ENCODE measurements around the gene CLEC16A. TPM values are rescaled to one million over a fixed set of nuclear protein-coding genes. Genes with fewer than 3 reads are reported as not detected.

Gene CLEC16A
- total RNA-seq, 1 experiment from 2014 or later, result 17.4 TPM

GRCh38 chr16:11016524-11016988 is 72.2 kb downstream of the CLEC16A start:
- Histone ChIP-seq H3K27me3 (ENCODE audit: low read length) (no peaks in the 10 kb centered on the region), H3K9me3 (ENCODE audit: low read length) (no peaks in the 10 kb centered on the region), H3K4me2 (ENCODE audit: low read depth, low read length, poor library complexity, severe bottlenecking) (no peak overlapping the region), H3K27ac (ENCODE audit: low read length) (no peak overlapping the region), H3K9ac (ENCODE audit: low read length) (no peak overlapping the region), H4K20me1 (ENCODE audit: insufficient read depth, low read depth, low read length) (no peaks in the 10 kb centered on the region), H3K36me3 (ENCODE audit: insufficient read depth, low read length) (0 out of 2 replicates have a peak, but pooled peaks cover 3% of the 10 kb centered on the region), H2AFZ (ENCODE audit: low read length) (no peak overlapping the region), H3K4me3 (ENCODE audit: low read length) (no peak overlapping the region), H3K79me2 (ENCODE audit: low read length) (no peaks in the 10 kb centered on the region), H3K4me1 (ENCODE audit: low read length) (no peaks in the 10 kb centered on the region), H3K9me2 (replicated peaks; ENCODE audit: insufficient read depth, low read length) (no peaks in the 10 kb centered on the region)
- DNase-seq, result no peak

- H3K79me2 ChIP-seq (ENCODE audit: low read length), result no peaks in the 10 kb centered on the region
- no peaks in the 10 kb centered on the region for H3K4me1 ChIP-seq (ENCODE audit: low read length)
- no peaks in the 10 kb centered on the region for H4K20me1 ChIP-seq (ENCODE audit: insufficient read depth, low read depth, low read length)
- H3K9me2 ChIP-seq (replicated peaks; ENCODE audit: insufficient read depth, low read length), result no peaks in the 10 kb centered on the region
- no peaks in the 10 kb centered on the region for H3K9me3 ChIP-seq (ENCODE audit: low read length)
- H3K4me3 ChIP-seq (ENCODE audit: low read length), result no peak overlapping the region
- 0 out of 2 replicates have a peak, but pooled peaks cover 3% of the 10 kb centered on the region for H3K36me3 ChIP-seq (ENCODE audit: insufficient read depth, low read length)
- no peak overlapping the region for H2AFZ ChIP-seq (ENCODE audit: low read length)
- no peak for DNase-seq
- no peaks in the 10 kb centered on the region for H3K27me3 ChIP-seq (ENCODE audit: low read length)
- no peak overlapping the region for H3K9ac ChIP-seq (ENCODE audit: low read length)
- no peak overlapping the region for H3K27ac ChIP-seq (ENCODE audit: low read length)
- no peak overlapping the region for H3K4me2 ChIP-seq (ENCODE audit: low read depth, low read length, poor library complexity, severe bottlenecking)
These were observed 72.6 kb downstream of the CLEC16A start for GRCh38 chr16:11016993-11017392.

- Histone ChIP-seq H4K20me1 (ENCODE audit: insufficient read depth, low read depth, low read length) (no peaks in the 10 kb centered on the region), H3K9me3 (ENCODE audit: low read length) (no peaks in the 10 kb centered on the region), H3K36me3 (ENCODE audit: insufficient read depth, low read length) (0 out of 2 replicates have a peak, but pooled peaks cover 3% of the 10 kb centered on the region), H3K27ac (ENCODE audit: low read length) (no peak overlapping the region), H3K9me2 (replicated peaks; ENCODE audit: insufficient read depth, low read length) (no peaks in the 10 kb centered on the region), H3K4me3 (ENCODE audit: low read length) (no peak overlapping the region), H3K4me1 (ENCODE audit: low read length) (no peaks in the 10 kb centered on the region), H3K79me2 (ENCODE audit: low read length) (no peaks in the 10 kb centered on the region), H3K4me2 (ENCODE audit: low read depth, low read length, poor library complexity, severe bottlenecking) (no peak overlapping the region), H3K27me3 (ENCODE audit: low read length) (no peaks in the 10 kb centered on the region), H3K9ac (ENCODE audit: low read length) (no peak overlapping the region), H2AFZ (ENCODE audit: low read length) (no peak overlapping the region)
- DNase-seq, result no peak
These were observed 73.1 kb downstream of the CLEC16A start for GRCh38 chr16:11017499-11017898.

GRCh38 chr16:11020388-11020787 is 76.0 kb downstream of the CLEC16A start:
- Histone ChIP-seq H4K20me1 (ENCODE audit: insufficient read depth, low read depth, low read length) (no peaks in the 10 kb centered on the region), H3K27me3 (ENCODE audit: low read length) (no peaks in the 10 kb centered on the region), H3K9me3 (ENCODE audit: low read length) (no peaks in the 10 kb centered on the region), H3K4me3 (ENCODE audit: low read length) (no peak overlapping the region), H3K9me2 (replicated peaks; ENCODE audit: insufficient read depth, low read length) (no peaks in the 10 kb centered on the region), H2AFZ (ENCODE audit: low read length) (no peak overlapping the region), H3K27ac (ENCODE audit: low read length) (no peak overlapping the region), H3K79me2 (ENCODE audit: low read length) (no peaks in the 10 kb centered on the region), H3K36me3 (ENCODE audit: insufficient read depth, low read length) (no peaks in the 10 kb centered on the region), H3K4me1 (ENCODE audit: low read length) (no peaks in the 10 kb centered on the region), H3K4me2 (ENCODE audit: low read depth, low read length, poor library complexity, severe bottlenecking) (no peak overlapping the region), H3K9ac (ENCODE audit: low read length) (no peak overlapping the region)
- DNase-seq, result no peak

- Histone ChIP-seq H3K9me3 (ENCODE audit: low read length) (no peaks in the 10 kb centered on the region), H4K20me1 (ENCODE audit: insufficient read depth, low read depth, low read length) (no peaks in the 10 kb centered on the region), H3K36me3 (ENCODE audit: insufficient read depth, low read length) (no peaks in the 10 kb centered on the region), H3K27me3 (ENCODE audit: low read length) (no peaks in the 10 kb centered on the region), H3K4me2 (ENCODE audit: low read depth, low read length, poor library complexity, severe bottlenecking) (no peak overlapping the region), H3K4me1 (ENCODE audit: low read length) (no peaks in the 10 kb centered on the region), H2AFZ (ENCODE audit: low read length) (no peak overlapping the region), H3K27ac (ENCODE audit: low read length) (no peak overlapping the region), H3K79me2 (ENCODE audit: low read length) (no peaks in the 10 kb centered on the region), H3K9ac (ENCODE audit: low read length) (no peak overlapping the region), H3K9me2 (replicated peaks; ENCODE audit: insufficient read depth, low read length) (no peaks in the 10 kb centered on the region), H3K4me3 (ENCODE audit: low read length) (no peak overlapping the region)
- no peak for DNase-seq
These were observed 76.6 kb downstream of the CLEC16A start for GRCh38 chr16:11020792-11021551.

GRCh38 chr16:11022002-11022401 is 77.6 kb downstream of the CLEC16A start:
- no peak overlapping the region for H3K4me3 ChIP-seq (ENCODE audit: low read length)
- no peak overlapping the region for H3K9ac ChIP-seq (ENCODE audit: low read length)
- H3K9me2 ChIP-seq (replicated peaks; ENCODE audit: insufficient read depth, low read length), result no peaks in the 10 kb centered on the region
- H3K4me1 ChIP-seq (ENCODE audit: low read length), result no peaks in the 10 kb centered on the region
- H2AFZ ChIP-seq (ENCODE audit: low read length), result no peak overlapping the region
- no peaks in the 10 kb centered on the region for H3K27me3 ChIP-seq (ENCODE audit: low read length)
- H3K9me3 ChIP-seq (ENCODE audit: low read length), result no peaks in the 10 kb centered on the region
- DNase-seq, result no peak
- H3K79me2 ChIP-seq (ENCODE audit: low read length), result no peaks in the 10 kb centered on the region
- H4K20me1 ChIP-seq (ENCODE audit: insufficient read depth, low read depth, low read length), result no peaks in the 10 kb centered on the region
- no peaks in the 10 kb centered on the region for H3K36me3 ChIP-seq (ENCODE audit: insufficient read depth, low read length)
- no peak overlapping the region for H3K27ac ChIP-seq (ENCODE audit: low read length)
- H3K4me2 ChIP-seq (ENCODE audit: low read depth, low read length, poor library complexity, severe bottlenecking), result no peak overlapping the region

- Histone ChIP-seq H3K9me2 (replicated peaks; ENCODE audit: insufficient read depth, low read length) (no peaks in the 10 kb centered on the region), H3K9ac (ENCODE audit: low read length) (no peak overlapping the region), H3K4me3 (ENCODE audit: low read length) (no peak overlapping the region), H3K27me3 (ENCODE audit: low read length) (no peaks in the 10 kb centered on the region), H4K20me1 (ENCODE audit: insufficient read depth, low read depth, low read length) (no peaks in the 10 kb centered on the region), H3K4me2 (ENCODE audit: low read depth, low read length, poor library complexity, severe bottlenecking) (no peak overlapping the region), H3K79me2 (ENCODE audit: low read length) (no peaks in the 10 kb centered on the region), H3K9me3 (ENCODE audit: low read length) (no peaks in the 10 kb centered on the region), H2AFZ (ENCODE audit: low read length) (no peak overlapping the region), H3K4me1 (ENCODE audit: low read length) (no peaks in the 10 kb centered on the region), H3K27ac (ENCODE audit: low read length) (no peak overlapping the region), H3K36me3 (ENCODE audit: insufficient read depth, low read length) (no peaks in the 10 kb centered on the region)
- DNase-seq, result no peak
These were observed 79.1 kb downstream of the CLEC16A start for GRCh38 chr16:11023262-11024039.

- Histone ChIP-seq H3K4me3 (ENCODE audit: low read length) (no peak overlapping the region), H3K4me2 (ENCODE audit: low read depth, low read length, poor library complexity, severe bottlenecking) (no peak overlapping the region), H3K27ac (ENCODE audit: low read length) (no peak overlapping the region), H3K4me1 (ENCODE audit: low read length) (no peaks in the 10 kb centered on the region), H3K9me2 (replicated peaks; ENCODE audit: insufficient read depth, low read length) (no peaks in the 10 kb centered on the region), H3K9me3 (ENCODE audit: low read length) (no peaks in the 10 kb centered on the region), H3K9ac (ENCODE audit: low read length) (no peak overlapping the region), H2AFZ (ENCODE audit: low read length) (no peak overlapping the region), H3K27me3 (ENCODE audit: low read length) (no peaks in the 10 kb centered on the region), H3K79me2 (ENCODE audit: low read length) (no peaks in the 10 kb centered on the region), H4K20me1 (ENCODE audit: insufficient read depth, low read depth, low read length) (no peaks in the 10 kb centered on the region), H3K36me3 (ENCODE audit: insufficient read depth, low read length) (no peaks in the 10 kb centered on the region)
- no peak for DNase-seq
These were observed 80.1 kb downstream of the CLEC16A start for GRCh38 chr16:11024333-11025053.

Data from Karpas-422 (cell line).